Measurements from ENCODE around the gene COBL.

COBL gene

GRCh38 chr7:51016546-51016945, 300.1 kb downstream of the COBL start:
- TF ChIP-seq FOXP2 (optimal IDR thresholded peaks at IDR 0.05; ENCODE audit: borderline replicate concordance, extremely low read depth, extremely low read length, insufficient read depth) (no peak), REST (IDR thresholded peaks at IDR 0.05; ENCODE audit: insufficient read depth in 1 of 2, low read depth in 2 of 2, low read length in 2 of 2) (no peak), TAF1 (IDR thresholded peaks at IDR 0.05; ENCODE audit: borderline replicate concordance, insufficient read depth, low read length) (no peak), SIN3A (IDR thresholded peaks at IDR 0.05; ENCODE audit: borderline replicate concordance, insufficient read depth, low read length) (no peak), POLR2AphosphoS5 (IDR thresholded peaks at IDR 0.05; ENCODE audit: low read depth, low read length) (no peak)

- TF ChIP-seq SIN3A (IDR thresholded peaks at IDR 0.05; ENCODE audit: borderline replicate concordance, insufficient read depth, low read length): no peak
- no peak for TF ChIP-seq TAF1 (IDR thresholded peaks at IDR 0.05; ENCODE audit: borderline replicate concordance, insufficient read depth, low read length)
- TF ChIP-seq POLR2AphosphoS5 (IDR thresholded peaks at IDR 0.05; ENCODE audit: low read depth, low read length): no peak
- TF ChIP-seq FOXP2 (optimal IDR thresholded peaks at IDR 0.05; ENCODE audit: borderline replicate concordance, extremely low read depth, extremely low read length, insufficient read depth): no peak
- TF ChIP-seq REST (IDR thresholded peaks at IDR 0.05; ENCODE audit: insufficient read depth in 1 of 2, low read depth in 2 of 2, low read length in 2 of 2): no peak
Observed at GRCh38 chr7:51015581-51015980, 301.0 kb downstream of the COBL start.

- TF ChIP-seq POLR2AphosphoS5 (IDR thresholded peaks at IDR 0.05; ENCODE audit: low read depth, low read length) (no peak), TAF1 (IDR thresholded peaks at IDR 0.05; ENCODE audit: borderline replicate concordance, insufficient read depth, low read length) (no peak), SIN3A (IDR thresholded peaks at IDR 0.05; ENCODE audit: borderline replicate concordance, insufficient read depth, low read length) (no peak), FOXP2 (optimal IDR thresholded peaks at IDR 0.05; ENCODE audit: borderline replicate concordance, extremely low read depth, extremely low read length, insufficient read depth) (no peak), REST (IDR thresholded peaks at IDR 0.05; ENCODE audit: insufficient read depth in 1 of 2, low read depth in 2 of 2, low read length in 2 of 2) (no peak)
Observed at GRCh38 chr7:51014811-51015210, 301.8 kb downstream of the COBL start.

GRCh38 chr7:51013861-51014511, 302.6 kb downstream of the COBL start:
- TF ChIP-seq POLR2AphosphoS5 (IDR thresholded peaks at IDR 0.05; ENCODE audit: low read depth, low read length) (no peak), REST (IDR thresholded peaks at IDR 0.05; ENCODE audit: insufficient read depth in 1 of 2, low read depth in 2 of 2, low read length in 2 of 2) (no peak), TAF1 (IDR thresholded peaks at IDR 0.05; ENCODE audit: borderline replicate concordance, insufficient read depth, low read length) (no peak), SIN3A (IDR thresholded peaks at IDR 0.05; ENCODE audit: borderline replicate concordance, insufficient read depth, low read length) (no peak), FOXP2 (optimal IDR thresholded peaks at IDR 0.05; ENCODE audit: borderline replicate concordance, extremely low read depth, extremely low read length, insufficient read depth) (no peak)

All from PFSK-1 (cell line).